Measurements from ENCODE around the gene CYP27C1.

CYP27C1 gene

GRCh38 chr2:127146820-127147502 is 73.1 kb downstream of the CYP27C1 start:
- DNase-seq = peak; percentile 75

- DNase-seq = no peak
Measured at GRCh38 chr2:127146071-127146725, 73.9 kb downstream of the CYP27C1 start.

GRCh38 chr2:127145280-127145895 is 74.7 kb downstream of the CYP27C1 start:
- DNase-seq = peak; percentile 68

- no peak for DNase-seq
Measured at GRCh38 chr2:127143841-127144782, 76.0 kb downstream of the CYP27C1 start.

GRCh38 chr2:127142663-127143630 is 77.2 kb downstream of the CYP27C1 start:
- no peak for DNase-seq

GRCh38 chr2:127140538-127140937 is 79.6 kb downstream of the CYP27C1 start:
- no peak for DNase-seq

- DNase-seq = no peak
Measured at GRCh38 chr2:127139766-127140165, 80.3 kb downstream of the CYP27C1 start.

GRCh38 chr2:127138281-127138680 is 81.8 kb downstream of the CYP27C1 start:
- DNase-seq = no peak

GRCh38 chr2:127137741-127138140 is 82.4 kb downstream of the CYP27C1 start:
- DNase-seq = no peak

- DNase-seq = no peak
Measured at GRCh38 chr2:127137225-127137624, 82.9 kb downstream of the CYP27C1 start.

GRCh38 chr2:127134833-127135830 is 85.0 kb downstream of the CYP27C1 start:
- DNase-seq = no peak

GRCh38 chr2:127134235-127134634 is 85.9 kb downstream of the CYP27C1 start:
- DNase-seq = no peak

Measured in fibroblast of upper back skin (primary cell).